Natural killer cell treated with Interleukin-12 subunit alpha and Interleukin-12 subunit beta and Interleukin-15 and Interleukin-18, amount 100 ng/mL, for 72 hours (primary cell): ENCODE measurements around the gene ACIN1. TPM values are rescaled to one million over a fixed set of nuclear protein-coding genes. Genes with fewer than 3 reads are reported as not detected.
A peak's percentile ranks its signal among the peaks of the same experiment; 100 is the strongest.

ENCODE experiments used
- ATAC-seq, 2 donors: fragments of 150-1000 bp; cut with Tn5 transposase in 1 of 2; sonication (Bioruptor Pico), chemical (Tn5 transposase) in 1 of 2; 2 replicates each; pipeline ENCODE4 v1.10.0; 2021
- DNase-seq: peaks from one replicate; pipeline ENCODE4 v3.0.0; 2022; ENCODE audit warnings: low spot score
- H3K27ac Mint-ChIP-seq, 2 donors: 1 replicate in 1 of 2; 2 replicates in 1 of 2; pipeline ENCODE4 v1.8.0; 2022; ENCODE audit warnings: mixed read lengths in 2 of 2, mild to moderate bottlenecking in 1 of 2, moderate library complexity in 1 of 2
- H3K27me3 Mint-ChIP-seq, 2 donors: 1 replicate in 1 of 2; 2 replicates in 1 of 2; pipeline ENCODE4 v1.8.0; 2022; ENCODE audit warnings: mixed read lengths in 2 of 2
- H3K36me3 Mint-ChIP-seq: one replicate; pipeline ENCODE4 v1.8.0; 2022; ENCODE audit warnings: mixed read lengths
- H3K4me1 Mint-ChIP-seq, 2 donors: 1 replicate in 1 of 2; 2 replicates in 1 of 2; pipeline ENCODE4 v1.8.0; 2022; ENCODE audit warnings: low read depth in 2 of 2, mixed read lengths in 2 of 2, mild to moderate bottlenecking in 1 of 2
- H3K4me3 Mint-ChIP-seq: one replicate; pipeline ENCODE4 v1.8.0; 2022; ENCODE audit warnings: mixed read lengths
- H3K9me3 Mint-ChIP-seq: 2 replicates; pipeline ENCODE4 v1.8.0; 2022; ENCODE audit warnings: mixed read lengths
- total RNA-seq, 2 donors: library from RNA; stranded (reverse); gene quantifications; one replicate each; pipeline ENCODE4 v1.2.3, GENCODE V29; 2022

The ACIN1 gene
- total RNA-seq, result 100 to 1,000 TPM; 186 to 250 TPM

- Mint-ChIP-seq H3K4me1 (peaks cover 16 to 31% of the 10 kb centered on the region in 2 donors), H3K36me3 (peaks cover 6% of the 10 kb centered on the region), H3K4me3 (no peak within 1 kb of the TSS), H3K9me3 (no peaks in the 10 kb centered on the region), H3K27me3 (no peaks in the 10 kb centered on the region), H3K27ac (no peak within 1 kb of the TSS)
- ATAC-seq (peak; percentile 61 to 69), DNase-seq (peak; percentile 81)
Measured at GRCh38 chr14:23094666-23095195, at the start of gene ACIN1. Gene ACIN1, minus strand, starts transcription at chr14:23095136. Its CDS starts 24 bp downstream, at chr14:23095112.

- Mint-ChIP-seq H3K4me1 (no peaks in the 10 kb centered on the region), H3K9me3 (no peaks in the 10 kb centered on the region), H3K27me3 (peaks cover 5 to 12% of the 10 kb centered on the region in 2 donors), H3K4me3 (no peak overlapping the region), H3K36me3 (no peaks in the 10 kb centered on the region), H3K27ac (no peak overlapping the region)
- no peak for DNase-seq
- ATAC-seq, result no peak
Measured at GRCh38 chr14:23143911-23144310, 49.0 kb upstream of the ACIN1 start.

- peaks cover 5 to 12% of the 10 kb centered on the region in 2 donors for H3K27me3 Mint-ChIP-seq
- ATAC-seq (no peak), DNase-seq (peak; percentile 32)
- H3K4me1 Mint-ChIP-seq, result no peaks in the 10 kb centered on the region
- H3K36me3 Mint-ChIP-seq, result no peaks in the 10 kb centered on the region
- no peaks in the 10 kb centered on the region for H3K9me3 Mint-ChIP-seq
- no peak overlapping the region for H3K27ac Mint-ChIP-seq
- no peak overlapping the region for H3K4me3 Mint-ChIP-seq
Measured at GRCh38 chr14:23142826-23143225, 47.9 kb upstream of the ACIN1 start.

- Mint-ChIP-seq H3K27ac (no peak overlapping the region), H3K36me3 (no peaks in the 10 kb centered on the region), H3K4me3 (no peak overlapping the region)
Measured at GRCh38 chr14:23141706-23142444, 46.9 kb upstream of the ACIN1 start.

GRCh38 chr14:23140371-23140770 is 45.4 kb upstream of the ACIN1 start:
- Mint-ChIP-seq H3K4me3 (no peak overlapping the region), H3K36me3 (no peaks in the 10 kb centered on the region), H3K27ac (no peak overlapping the region), H3K9me3 (no peaks in the 10 kb centered on the region), H3K4me1 (no peaks in the 10 kb centered on the region), H3K27me3 (peaks cover 4 to 5% of the 10 kb centered on the region in 2 donors)
- ATAC-seq (no peak), DNase-seq (no peak)

More at GRCh38 chr14:23141706-23142444, 46.9 kb upstream of the ACIN1 start:
- ATAC-seq (no peak), DNase-seq (peak; percentile 18)
- no peaks in the 10 kb centered on the region for H3K4me1 Mint-ChIP-seq
- H3K9me3 Mint-ChIP-seq, result no peaks in the 10 kb centered on the region
- H3K27me3 Mint-ChIP-seq, result peaks cover 0 to 9% of the 10 kb centered on the region in 2 donors

- no peaks in the 10 kb centered on the region for H3K9me3 Mint-ChIP-seq
- peaks cover 4 to 5% of the 10 kb centered on the region in 2 donors for H3K27me3 Mint-ChIP-seq
- no peak overlapping the region for H3K4me3 Mint-ChIP-seq
- no peak overlapping the region for H3K27ac Mint-ChIP-seq
- no peak for ATAC-seq
- DNase-seq, result no peak
- no peaks in the 10 kb centered on the region for H3K4me1 Mint-ChIP-seq
- H3K36me3 Mint-ChIP-seq, result no peaks in the 10 kb centered on the region
Measured at GRCh38 chr14:23139874-23140273, 44.9 kb upstream of the ACIN1 start.

GRCh38 chr14:23137813-23138535 is 43.0 kb upstream of the ACIN1 start:
- peaks cover 2 to 5% of the 10 kb centered on the region in 2 donors for H3K27me3 Mint-ChIP-seq
- no peak overlapping the region for H3K27ac Mint-ChIP-seq
- H3K9me3 Mint-ChIP-seq, result no peaks in the 10 kb centered on the region
- H3K4me3 Mint-ChIP-seq, result no peak overlapping the region
- DNase-seq (no peak), ATAC-seq (peak in 1 of 2 donors; percentile 8)
- no peaks in the 10 kb centered on the region for H3K36me3 Mint-ChIP-seq
- H3K4me1 Mint-ChIP-seq, result no peaks in the 10 kb centered on the region

GRCh38 chr14:23137192-23137812 is 42.4 kb upstream of the ACIN1 start:
- no peak for DNase-seq
- ATAC-seq, result peak; percentile 6 to 44
- Mint-ChIP-seq H3K27me3 (peaks cover 2 to 5% of the 10 kb centered on the region in 2 donors), H3K36me3 (no peaks in the 10 kb centered on the region), H3K27ac (no peak overlapping the region), H3K4me3 (no peak overlapping the region), H3K4me1 (no peaks in the 10 kb centered on the region), H3K9me3 (no peaks in the 10 kb centered on the region)

- Mint-ChIP-seq H3K4me3 (no peak overlapping the region), H3K9me3 (no peaks in the 10 kb centered on the region), H3K27me3 (peaks cover 2 to 5% of the 10 kb centered on the region in 2 donors), H3K4me1 (no peaks in the 10 kb centered on the region), H3K36me3 (no peaks in the 10 kb centered on the region), H3K27ac (no peak overlapping the region)
- ATAC-seq (no peak), DNase-seq (no peak)
Measured at GRCh38 chr14:23136566-23137133, 41.7 kb upstream of the ACIN1 start.

- no peak overlapping the region for H3K27ac Mint-ChIP-seq
- peaks cover 10 to 20% of the 10 kb centered on the region in 2 donors for H3K27me3 Mint-ChIP-seq
- peak; percentile 18 for DNase-seq
- no peaks in the 10 kb centered on the region for H3K9me3 Mint-ChIP-seq
- H3K36me3 Mint-ChIP-seq, result no peaks in the 10 kb centered on the region
- ATAC-seq, result no peak
- no peak overlapping the region for H3K4me3 Mint-ChIP-seq
- H3K4me1 Mint-ChIP-seq, result no peaks in the 10 kb centered on the region
Measured at GRCh38 chr14:23132970-23133369, 38.0 kb upstream of the ACIN1 start.

- no peak overlapping the region for H3K27ac Mint-ChIP-seq
- ATAC-seq, result no peak
- peaks cover 10 to 20% of the 10 kb centered on the region in 2 donors for H3K27me3 Mint-ChIP-seq
- no peaks in the 10 kb centered on the region for H3K9me3 Mint-ChIP-seq
- H3K36me3 Mint-ChIP-seq, result no peaks in the 10 kb centered on the region
- no peaks in the 10 kb centered on the region for H3K4me1 Mint-ChIP-seq
- no peak overlapping the region for H3K4me3 Mint-ChIP-seq
- DNase-seq, result peak; percentile 25
Measured at GRCh38 chr14:23131482-23131881, 36.5 kb upstream of the ACIN1 start.

- Mint-ChIP-seq H3K27ac (no peak overlapping the region), H3K27me3 (peaks cover 10 to 16% of the 10 kb centered on the region in 2 donors), H3K36me3 (no peaks in the 10 kb centered on the region), H3K9me3 (no peaks in the 10 kb centered on the region), H3K4me1 (no peaks in the 10 kb centered on the region), H3K4me3 (no peak overlapping the region)
- ATAC-seq (no peak), DNase-seq (no peak)
Measured at GRCh38 chr14:23130871-23131270, 35.9 kb upstream of the ACIN1 start.

- DNase-seq, result no peak
- Mint-ChIP-seq H3K27me3 (peaks cover 10 to 16% of the 10 kb centered on the region in 2 donors), H3K9me3 (no peaks in the 10 kb centered on the region), H3K27ac (no peak overlapping the region), H3K36me3 (no peaks in the 10 kb centered on the region), H3K4me3 (no peak overlapping the region), H3K4me1 (no peaks in the 10 kb centered on the region)
- ATAC-seq, result no peak
Measured at GRCh38 chr14:23129759-23130316, 34.9 kb upstream of the ACIN1 start.
